Posterior vena cava (tissue), 2 donors: ENCODE data around the gene OR8B2. TPM values are rescaled to one million over a fixed set of nuclear protein-coding genes. Genes with fewer than 3 reads are reported as not detected.

Source experiments
- DNase-seq: peaks from one replicate; pipeline ENCODE4 v3.0.0-alpha.2; 2020; ENCODE audit warnings: low spot score
- intact Hi-C, 2 donors: fragments of 100-400 bp; cut with DNase I; formaldehyde crosslinking; loops; one replicate each; pipeline versions ENCODE4 v1.14.1 to v1.14.2; 2022 to 2023
- total RNA-seq, 2 donors: library from RNA; stranded (reverse); fragmentation: NEBNext Ultra II Directional; extraction: Animal tissue kit (Norgen Biotek cat#: 25700); gene quantifications; one replicate each; pipeline ENCODE4 v1.2.1, GENCODE V29; 2021
- donor health status: DM: yes; HTN: yes; CAD: no.
- donor health status: DM: yes; HTN: yes; CAD: no.

The OR8B2 gene
- total RNA-seq, 2 donors from 2014 or later = not detected

DNA sequence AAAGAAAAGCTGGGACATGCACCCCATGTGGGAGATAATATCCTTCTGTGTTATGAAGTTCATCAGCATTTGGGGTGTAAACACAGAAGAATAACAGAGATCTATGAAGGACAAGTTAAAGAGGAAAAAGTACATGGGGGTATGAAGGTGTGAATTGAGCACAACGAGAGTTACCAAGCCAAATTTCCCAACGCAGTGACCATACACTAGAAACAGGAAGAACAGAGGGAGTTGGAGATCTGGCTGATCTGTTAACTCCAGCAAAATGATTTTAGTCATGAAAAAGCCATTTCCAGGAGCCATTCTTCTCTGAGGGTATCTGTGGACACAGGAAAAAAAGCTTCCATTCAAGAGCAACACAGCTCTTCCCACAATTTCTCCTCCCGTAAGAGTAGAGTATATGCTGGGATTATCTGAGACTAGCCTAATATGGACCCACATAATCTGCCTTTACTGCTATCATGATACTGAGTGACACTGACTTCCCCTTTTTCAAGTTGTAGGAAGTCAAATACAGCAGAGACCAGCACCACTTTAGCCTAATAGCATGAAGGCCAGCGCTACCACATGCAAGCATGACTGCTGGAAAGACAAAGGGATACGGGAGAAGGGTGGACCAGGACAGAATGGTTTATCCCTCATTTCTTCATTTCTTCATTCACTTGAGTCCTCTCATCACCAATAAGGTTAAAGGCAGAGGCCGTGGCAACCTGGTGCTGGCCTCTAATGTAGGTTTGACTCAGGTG is 44.7 kb downstream of the OR8B2 start:
- no peak for DNase-seq
- intact Hi-C loops = no loop called here

Other genes with a start within 250 kb of the OR8B2 start
- gene OR10D3, start 201.2 kb downstream of the OR8B2 start, total RNA-seq = not detected
- gene OR8G1, start 143.4 kb downstream of the OR8B2 start, total RNA-seq = not detected
- gene OR8G5, start 128.1 kb downstream of the OR8B2 start, total RNA-seq = not detected
- not detected for gene OR8D1, start 70.5 kb downstream of the OR8B2 start, total RNA-seq
- not detected for gene OR8D2, start 64.3 kb downstream of the OR8B2 start, total RNA-seq
- not detected for gene OR8B3, start 14.5 kb upstream of the OR8B2 start, total RNA-seq
- gene OR8B4, start 40.4 kb upstream of the OR8B2 start, total RNA-seq = not detected
- gene OR8B8, start 61.2 kb upstream of the OR8B2 start, total RNA-seq = not detected
- gene OR8B12, start 159.2 kb upstream of the OR8B2 start, total RNA-seq = not detected
- gene OR8A1, start 185.5 kb upstream of the OR8B2 start, total RNA-seq = under 1 TPM in 1 of 2 donors, not detected in 1; 0.19 TPM
- not detected for gene PANX3, start 226.9 kb upstream of the OR8B2 start, total RNA-seq
- 10 to 100 TPM; 27.0 to 30.2 TPM for gene TBRG1, start 238.4 kb upstream of the OR8B2 start, total RNA-seq